ENCODE data around the gene COL4A3.

The COL4A3 gene

GRCh38 chr2:227280895-227281294, 116.5 kb downstream of the COL4A3 start:
- in situ Hi-C loops (cut with MboI; ENCODE audit: low sequenced_read_pairs) = no loop called here

GRCh38 chr2:227285741-227286236, 121.4 kb downstream of the COL4A3 start:
- in situ Hi-C loops (cut with MboI; ENCODE audit: low sequenced_read_pairs) = no loop called here

- in situ Hi-C loops (cut with MboI; ENCODE audit: low sequenced_read_pairs) = no loop called here
These were observed 123.3 kb downstream of the COL4A3 start for GRCh38 chr2:227287771-227288170.

- in situ Hi-C loops (cut with MboI; ENCODE audit: low sequenced_read_pairs) = no loop called here
These were observed 127.9 kb downstream of the COL4A3 start for GRCh38 chr2:227292314-227292713.

- in situ Hi-C loops (cut with MboI; ENCODE audit: low sequenced_read_pairs) = no loop called here
These were observed 129.1 kb downstream of the COL4A3 start for GRCh38 chr2:227293531-227293930.

GRCh38 chr2:227295806-227296205, 131.4 kb downstream of the COL4A3 start:
- in situ Hi-C loops (cut with MboI; ENCODE audit: low sequenced_read_pairs) = no loop called here

GRCh38 chr2:227296671-227297405, 132.4 kb downstream of the COL4A3 start:
- in situ Hi-C loops (cut with MboI; ENCODE audit: low sequenced_read_pairs) = no loop called here

- in situ Hi-C loops (cut with MboI; ENCODE audit: low sequenced_read_pairs) = no loop called here
These were observed 137.1 kb downstream of the COL4A3 start for GRCh38 chr2:227301523-227301922.

GRCh38 chr2:227308784-227309183, 144.4 kb downstream of the COL4A3 start:
- in situ Hi-C loops (cut with MboI; ENCODE audit: low sequenced_read_pairs) = no loop called here

GRCh38 chr2:227310756-227311110, 146.3 kb downstream of the COL4A3 start:
- in situ Hi-C loops (cut with MboI; ENCODE audit: low sequenced_read_pairs) = no loop called here

GRCh38 chr2:227311861-227312506, 147.6 kb downstream of the COL4A3 start:
- in situ Hi-C loops (cut with MboI; ENCODE audit: low sequenced_read_pairs) = no loop called here

- in situ Hi-C loops (cut with MboI; ENCODE audit: low sequenced_read_pairs) = no loop called here
These were observed 148.2 kb downstream of the COL4A3 start for GRCh38 chr2:227312579-227312978.

GRCh38 chr2:227313310-227313709, 148.9 kb downstream of the COL4A3 start:
- in situ Hi-C loops (cut with MboI; ENCODE audit: low sequenced_read_pairs) = no loop called here

GRCh38 chr2:227317834-227318233, 153.4 kb downstream of the COL4A3 start:
- in situ Hi-C loops (cut with MboI; ENCODE audit: low sequenced_read_pairs) = no loop called here

- in situ Hi-C loops (cut with MboI; ENCODE audit: low sequenced_read_pairs) = no loop called here
These were observed 156.1 kb downstream of the COL4A3 start for GRCh38 chr2:227320305-227321094.

- in situ Hi-C loops (cut with MboI; ENCODE audit: low sequenced_read_pairs) = no loop called here
These were observed 158.2 kb downstream of the COL4A3 start for GRCh38 chr2:227322530-227323205.

GRCh38 chr2:227323818-227324217, 159.4 kb downstream of the COL4A3 start:
- in situ Hi-C loops (cut with MboI; ENCODE audit: low sequenced_read_pairs) = no loop called here

- in situ Hi-C loops (cut with MboI; ENCODE audit: low sequenced_read_pairs) = no loop called here
These were observed 160.2 kb downstream of the COL4A3 start for GRCh38 chr2:227324642-227324994.

- in situ Hi-C loops (cut with MboI; ENCODE audit: low sequenced_read_pairs) = no loop called here
These were observed 160.8 kb downstream of the COL4A3 start, which contains the start of gene MFF for GRCh38 chr2:227324995-227325838. Gene MFF (plus strand): TSS chr2:227325251. CDS start chr2:227330666, 5,415 bp downstream.

GRCh38 chr2:227325839-227326195, 161.4 kb downstream of the COL4A3 start:
- in situ Hi-C loops (cut with MboI; ENCODE audit: low sequenced_read_pairs) = no loop called here
